Sigmoid colon (tissue), 7 donors: ENCODE data around the gene FIG4. TPM values are rescaled to one million over a fixed set of nuclear protein-coding genes. Genes with fewer than 3 reads are reported as not detected.
"Not testable (repeated sequence)": the region's sequence is repeated elsewhere in the genome, so short reads cannot be mapped to it uniquely, and the experiment has no call there.

Source experiments
- DNase-seq: peaks from one replicate; pipeline ENCODE4 v3.0.0-alpha.2; 2019
- H3K27ac ChIP-seq, 4 donors: fragments of 200-600 bp; sonication (generic); one replicate each; pipeline ENCODE4 v1.5.1; 2016 to 2019; ENCODE audit warnings: mild to moderate bottlenecking in 1 of 4
- H3K27me3 ChIP-seq, 3 donors: fragments of 200-600 bp; sonication (generic); one replicate each; pipeline ENCODE4 v1.5.1; 2019; ENCODE audit warnings: mild to moderate bottlenecking in 1 of 3
- H3K36me3 ChIP-seq, 4 donors: fragments of 200-600 bp; sonication (generic); one replicate each; pipeline ENCODE4 v1.5.1; 2016 to 2019
- H3K4me1 ChIP-seq, 4 donors: fragments of 200-600 bp; sonication (generic); one replicate each; pipeline ENCODE4 v1.5.1; 2017 to 2019
- H3K4me3 ChIP-seq, 4 donors: fragments of 200-600 bp; sonication (generic); one replicate each; pipeline ENCODE4 v1.5.1; 2017 to 2019; ENCODE audit warnings: mild to moderate bottlenecking in 2 of 4, moderate library complexity in 1 of 4
- H3K9me3 ChIP-seq, 4 donors: fragments of 200-600 bp in 3 of 4; sonication (generic) in 3 of 4; one replicate each; pipeline versions ENCODE4 v1.5.1 to v1.6.1; 2013 to 2019
- EP300 ChIP-seq, 4 donors: sonication (generic); formaldehyde crosslinking; IDR thresholded peaks; one replicate each; pipeline ENCODE4 v1.6.1; 2017; ENCODE audit warnings: antibody characterized with exemption in 4 of 4
- POLR2A ChIP-seq, 2 donors: fragments of 450-650 bp; IDR thresholded peaks; one replicate each; pipeline ENCODE4 v1.6.1; 2016; ENCODE audit warnings: antibody characterized with exemption in 2 of 2, mild to moderate bottlenecking in 2 of 2, moderate library complexity in 2 of 2
- POLR2AphosphoS5 ChIP-seq, 4 donors: sonication (generic); formaldehyde crosslinking; IDR thresholded peaks; one replicate each; pipeline ENCODE4 v1.6.1; 2017; ENCODE audit warnings: antibody characterized with exemption in 4 of 4
- WGBS, 2 donors: extraction: QIAGEN DNeasy Blood & Tissue Kit; methylation state at CpG; one replicate each; pipeline ENCODE4 v1.1.7; 2013; 5-methylcytosine and 5-hydroxymethylcytosine counted together
- intact Hi-C: fragments of 100-400 bp; cut with DNase I; formaldehyde crosslinking; loops from one replicate; pipeline ENCODE4 v1.15.1; 2023
- polyA plus RNA-seq, 3 donors: library from polyadenylated mRNA; stranded (reverse); fragments of 200-250 nt; gene quantifications; one replicate each; pipeline ENCODE4 v1.2.3, GENCODE V29; 2013
- total RNA-seq, 4 donors: library from RNA; depleted of rRNA; stranded (reverse); fragments of >200 nt; gene quantifications; one replicate each; pipeline ENCODE4 v1.1.0, GENCODE V29; 2016
- TF ChIP-seq, protein P1 (sequence below), 4 experiments: fragments of 450-650 bp in 3 of 4; fragments of 200-600 bp in 1 of 4; IDR thresholded peaks; one replicate each; pipeline ENCODE4 v1.5.1; 2016 to 2019; ENCODE audit warnings: antibody characterized with exemption in 4 of 4, mild to moderate bottlenecking in 3 of 4, moderate library complexity in 2 of 4
- donor health status: healthy with polysubstance abuse.
- donor health status: Bipolar disorder and iron deficiency.
- donor health status: healthy.

The FIG4 gene
- total and polyA plus RNA-seq, 7 donors = 9.8 to 24.1 (median 11.9) TPM

DNA sequence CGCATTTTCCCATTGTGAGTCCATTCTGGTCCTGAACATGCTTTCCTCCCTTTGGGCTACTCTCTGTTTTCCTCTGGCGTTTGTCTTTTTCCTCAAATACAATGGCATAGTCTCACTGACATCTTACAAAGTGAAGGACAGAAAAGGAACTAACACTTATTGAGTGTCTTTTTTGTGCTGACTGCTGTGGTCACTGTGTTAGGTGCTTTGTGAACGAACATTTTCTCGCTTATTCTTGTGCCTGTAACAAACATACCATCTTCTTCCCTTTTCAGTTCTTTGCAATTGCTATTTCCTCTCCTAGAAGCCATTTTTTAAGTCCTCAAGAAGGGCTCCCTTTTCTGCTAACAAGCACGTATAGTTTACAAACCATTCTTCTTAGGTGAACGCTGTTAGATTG, 15.4 kb downstream of the FIG4 start:
- Histone ChIP-seq H3K36me3 (no peaks in the 10 kb centered on the region), H3K9me3 (no peaks in the 10 kb centered on the region), H3K27ac (no peak overlapping the region), H3K4me1 (peaks cover 0 to 4% (median 2%) of the 10 kb centered on the region in 4 donors), H3K4me3 (no peak overlapping the region), H3K27me3 (no peaks in the 10 kb centered on the region)
- no peak for DNase-seq
- 74 to 88% methylated on average over 6 of the region's 6 CpGs for WGBS, 2 donors
- intact Hi-C loops = loop anchor here (5.0 to 10.0 kb wide), 2 partner anchors 336 to 688 kb away; no protein-coding TSS in a partner anchor
- TF ChIP-seq EP300 (IDR thresholded peaks at IDR 0.05) = no peak
- no peak for TF ChIP-seq POLR2AphosphoS5 (IDR thresholded peaks at IDR 0.05)
- TF ChIP-seq, protein P1, sequence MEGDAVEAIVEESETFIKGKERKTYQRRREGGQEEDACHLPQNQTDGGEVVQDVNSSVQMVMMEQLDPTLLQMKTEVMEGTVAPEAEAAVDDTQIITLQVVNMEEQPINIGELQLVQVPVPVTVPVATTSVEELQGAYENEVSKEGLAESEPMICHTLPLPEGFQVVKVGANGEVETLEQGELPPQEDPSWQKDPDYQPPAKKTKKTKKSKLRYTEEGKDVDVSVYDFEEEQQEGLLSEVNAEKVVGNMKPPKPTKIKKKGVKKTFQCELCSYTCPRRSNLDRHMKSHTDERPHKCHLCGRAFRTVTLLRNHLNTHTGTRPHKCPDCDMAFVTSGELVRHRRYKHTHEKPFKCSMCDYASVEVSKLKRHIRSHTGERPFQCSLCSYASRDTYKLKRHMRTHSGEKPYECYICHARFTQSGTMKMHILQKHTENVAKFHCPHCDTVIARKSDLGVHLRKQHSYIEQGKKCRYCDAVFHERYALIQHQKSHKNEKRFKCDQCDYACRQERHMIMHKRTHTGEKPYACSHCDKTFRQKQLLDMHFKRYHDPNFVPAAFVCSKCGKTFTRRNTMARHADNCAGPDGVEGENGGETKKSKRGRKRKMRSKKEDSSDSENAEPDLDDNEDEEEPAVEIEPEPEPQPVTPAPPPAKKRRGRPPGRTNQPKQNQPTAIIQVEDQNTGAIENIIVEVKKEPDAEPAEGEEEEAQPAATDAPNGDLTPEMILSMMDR (IDR thresholded peaks at IDR 0.05) = no peak
- no peak for TF ChIP-seq POLR2A (IDR thresholded peaks at IDR 0.05)

GRCh38 chr6:109708099-109708498, 17.0 kb downstream of the FIG4 start:
- H3K4me1 ChIP-seq, H3K27ac ChIP-seq, H3K9me3 ChIP-seq, H3K36me3 ChIP-seq, H3K27me3 ChIP-seq, H3K4me3 ChIP-seq, DNase-seq: not testable (repeated sequence)
- intact Hi-C loops = loop anchor here (5.0 to 10.0 kb wide), 2 partner anchors 334 to 687 kb away; no protein-coding TSS in a partner anchor
- WGBS, 2 donors = 94% methylated on average over 2 of the region's 2 CpGs

DNA sequence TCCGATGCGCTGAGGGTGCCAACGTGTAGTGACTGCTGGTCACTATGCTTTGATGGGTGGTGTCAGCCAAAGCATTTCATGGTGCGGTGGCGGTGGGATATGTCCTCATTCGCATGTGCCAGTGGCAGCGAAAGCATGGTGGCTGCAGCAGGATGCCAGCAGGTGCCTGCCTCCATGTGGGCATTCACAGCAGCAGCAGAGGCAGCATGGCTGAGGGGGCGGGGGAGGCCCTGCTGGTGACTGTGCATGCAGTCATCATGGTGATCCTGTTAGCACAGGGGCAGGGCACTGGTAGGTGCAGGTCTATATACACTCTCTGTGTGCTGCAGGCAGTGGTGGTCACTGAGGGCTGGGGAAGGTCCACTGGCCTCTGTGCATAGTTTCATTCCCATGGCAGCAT, 22.0 kb downstream of the FIG4 start:
- Histone ChIP-seq H3K27ac (no peak overlapping the region), H3K4me3 (no peak overlapping the region), H3K36me3 (peaks cover 0 to 31% (median 0%) of the 10 kb centered on the region in 4 donors), H3K9me3 (no peaks in the 10 kb centered on the region), H3K27me3 (no peaks in the 10 kb centered on the region), H3K4me1 (no peaks in the 10 kb centered on the region)
- WGBS, 2 donors = 97 to 98% methylated on average over 8 of the region's 8 CpGs
- DNase-seq = no peak
- TF ChIP-seq POLR2AphosphoS5 (IDR thresholded peaks at IDR 0.05) (no peak), POLR2A (IDR thresholded peaks at IDR 0.05) (no peak), EP300 (IDR thresholded peaks at IDR 0.05) (no peak)
- TF ChIP-seq, protein P1 (IDR thresholded peaks at IDR 0.05) = no peak
- intact Hi-C loops = no loop called here

DNA sequence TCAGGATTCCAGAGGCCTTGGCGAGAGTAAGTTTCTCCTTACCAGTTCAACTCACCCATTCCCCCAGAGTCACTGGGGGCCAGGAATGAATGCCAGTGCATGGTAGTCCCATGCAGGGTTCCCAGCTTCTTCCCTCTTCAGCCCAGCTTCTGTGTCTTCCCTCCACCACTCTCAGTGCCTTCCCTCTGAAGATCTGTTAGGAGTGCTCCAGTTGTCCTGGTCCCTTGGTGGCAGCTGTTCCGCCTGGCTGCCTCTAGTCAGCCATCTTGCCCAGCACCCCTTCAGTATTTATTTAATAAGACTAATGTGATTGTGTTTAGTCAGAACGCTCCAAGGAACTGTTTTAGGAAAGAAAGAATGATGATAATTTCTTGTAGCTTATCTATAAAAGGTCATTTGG, 23.1 kb downstream of the FIG4 start:
- H3K4me3 ChIP-seq = no peak overlapping the region
- TF ChIP-seq, protein P1 (IDR thresholded peaks at IDR 0.05) = no peak
- TF ChIP-seq EP300 (IDR thresholded peaks at IDR 0.05) (no peak), POLR2AphosphoS5 (IDR thresholded peaks at IDR 0.05) (no peak), POLR2A (IDR thresholded peaks at IDR 0.05) (no peak)
- H3K9me3 ChIP-seq = no peaks in the 10 kb centered on the region
- peaks cover 0 to 39% (median 0%) of the 10 kb centered on the region in 4 donors for H3K36me3 ChIP-seq
- no peak for DNase-seq
- 93 to 94% methylated on average over 3 of the region's 3 CpGs for WGBS, 2 donors
- no peak overlapping the region for H3K27ac ChIP-seq
- intact Hi-C loops = no loop called here
- H3K4me1 ChIP-seq = no peaks in the 10 kb centered on the region
- no peaks in the 10 kb centered on the region for H3K27me3 ChIP-seq

DNA sequence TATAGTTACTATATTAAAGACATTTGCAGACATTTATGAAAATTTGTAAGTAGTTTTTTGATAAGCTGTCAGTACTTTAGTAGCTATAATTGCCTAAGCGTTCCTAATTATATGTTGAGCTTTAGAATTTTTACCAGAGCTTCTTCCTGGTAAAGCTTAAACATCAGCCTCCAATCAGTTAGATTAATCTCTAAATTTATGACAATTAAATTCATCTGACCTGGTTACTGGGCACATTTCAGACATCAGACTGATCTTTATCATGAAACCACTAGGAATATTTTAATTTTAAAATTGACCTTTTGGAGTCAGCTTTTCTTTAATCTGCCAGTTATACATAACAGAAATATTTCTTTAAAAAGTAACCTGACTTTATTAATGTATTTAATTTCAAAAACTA, 23.5 kb downstream of the FIG4 start:
- intact Hi-C loops = no loop called here
- no peak for DNase-seq
- Histone ChIP-seq H3K4me1 (no peaks in the 10 kb centered on the region), H3K27ac (no peak overlapping the region), H3K36me3 (peaks cover 0 to 43% (median 0%) of the 10 kb centered on the region in 4 donors), H3K9me3 (no peaks in the 10 kb centered on the region), H3K27me3 (no peaks in the 10 kb centered on the region), H3K4me3 (no peak overlapping the region)
- TF ChIP-seq EP300 (IDR thresholded peaks at IDR 0.05) (no peak), POLR2AphosphoS5 (IDR thresholded peaks at IDR 0.05) (no peak), POLR2A (IDR thresholded peaks at IDR 0.05) (no peak)
- TF ChIP-seq, protein P1 (IDR thresholded peaks at IDR 0.05) = no peak
- WGBS, 2 donors = 75 to 91% methylated on average over 1 of the region's 1 CpG
